WERI-Rb-1 (cell line): ENCODE measurements around the gene PREX1.

Experiments used
- DNase-seq: peaks from one replicate; pipeline ENCODE4 v3.0.0-alpha.2; 2020
- H3K27ac ChIP-seq: fragments of 250-450 bp; sonication (Bioruptor Pico); 2 replicates; pipeline ENCODE4 v1.5.1; 2020; ENCODE audit warnings: mild to moderate bottlenecking, moderate library complexity
- H3K27me3 ChIP-seq: fragments of 250-450 bp; sonication (Bioruptor Pico); 2 replicates; pipeline ENCODE4 v1.5.1; 2021; ENCODE audit warnings: mild to moderate bottlenecking, low read depth, moderate library complexity; ENCODE audit not compliant: insufficient read depth, severe bottlenecking
- H3K36me3 ChIP-seq: fragments of 250-450 bp; sonication (Bioruptor Pico); 2 replicates; pipeline ENCODE4 v1.5.1; 2020; ENCODE audit warnings: mild to moderate bottlenecking, moderate library complexity
- H3K4me3 ChIP-seq: 2 replicates; pipeline ENCODE4 v1.5.1; 2011; ENCODE audit warnings: low read depth, mild to moderate bottlenecking, control low read depth, low read length
- H3K9me3 ChIP-seq: fragments of 250-450 bp; sonication (Bioruptor Pico); 2 replicates; pipeline ENCODE4 v1.5.1; 2021; ENCODE audit warnings: mild to moderate bottlenecking, moderate library complexity; ENCODE audit not compliant: severe bottlenecking
- TF ChIP-seq, protein P1 (sequence below): IDR thresholded peaks from 2 replicates; pipeline ENCODE4 v1.5.1; 2011; ENCODE audit warnings: low read depth, mild to moderate bottlenecking, control low read depth, inconsistent platforms, low read length

Gene PREX1

GRCh38 chr20:48835390-48835789, 7.6 kb upstream of the PREX1 start:
- no peak overlapping the region for H3K4me3 ChIP-seq
- no peaks in the 10 kb centered on the region for H3K36me3 ChIP-seq
- H3K27ac ChIP-seq: no peak overlapping the region
- H3K9me3 ChIP-seq: no peaks in the 10 kb centered on the region
- no peak for DNase-seq
- no peaks in the 10 kb centered on the region for H3K27me3 ChIP-seq
- TF ChIP-seq, protein P1, sequence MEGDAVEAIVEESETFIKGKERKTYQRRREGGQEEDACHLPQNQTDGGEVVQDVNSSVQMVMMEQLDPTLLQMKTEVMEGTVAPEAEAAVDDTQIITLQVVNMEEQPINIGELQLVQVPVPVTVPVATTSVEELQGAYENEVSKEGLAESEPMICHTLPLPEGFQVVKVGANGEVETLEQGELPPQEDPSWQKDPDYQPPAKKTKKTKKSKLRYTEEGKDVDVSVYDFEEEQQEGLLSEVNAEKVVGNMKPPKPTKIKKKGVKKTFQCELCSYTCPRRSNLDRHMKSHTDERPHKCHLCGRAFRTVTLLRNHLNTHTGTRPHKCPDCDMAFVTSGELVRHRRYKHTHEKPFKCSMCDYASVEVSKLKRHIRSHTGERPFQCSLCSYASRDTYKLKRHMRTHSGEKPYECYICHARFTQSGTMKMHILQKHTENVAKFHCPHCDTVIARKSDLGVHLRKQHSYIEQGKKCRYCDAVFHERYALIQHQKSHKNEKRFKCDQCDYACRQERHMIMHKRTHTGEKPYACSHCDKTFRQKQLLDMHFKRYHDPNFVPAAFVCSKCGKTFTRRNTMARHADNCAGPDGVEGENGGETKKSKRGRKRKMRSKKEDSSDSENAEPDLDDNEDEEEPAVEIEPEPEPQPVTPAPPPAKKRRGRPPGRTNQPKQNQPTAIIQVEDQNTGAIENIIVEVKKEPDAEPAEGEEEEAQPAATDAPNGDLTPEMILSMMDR: no peak

DNA sequence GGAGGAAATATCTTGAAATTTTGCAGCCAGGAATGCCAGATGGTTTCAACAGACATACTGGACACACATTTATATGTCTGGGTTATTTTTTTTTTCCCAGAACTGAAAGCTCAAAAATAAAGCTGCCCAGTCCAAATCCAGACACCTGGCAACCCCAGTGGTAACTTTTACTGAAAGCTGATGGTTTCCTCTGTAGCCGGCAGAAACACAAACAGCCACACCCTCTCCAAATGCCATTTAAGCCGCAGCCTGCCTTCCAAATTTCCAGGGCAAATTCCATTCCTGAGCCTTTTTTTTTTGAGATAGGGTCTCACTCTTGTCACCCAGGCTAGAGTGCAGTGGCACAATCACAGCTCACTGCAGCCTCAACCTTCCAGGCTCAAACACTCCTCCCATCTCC, 6.5 kb upstream of the PREX1 start:
- Histone ChIP-seq H3K27me3 (no peaks in the 10 kb centered on the region), H3K9me3 (no peaks in the 10 kb centered on the region), H3K27ac (no peak overlapping the region), H3K4me3 (no peak overlapping the region), H3K36me3 (no peaks in the 10 kb centered on the region)
- TF ChIP-seq, protein P1: no peak
- DNase-seq: no peak

- Histone ChIP-seq H3K4me3 (no peak overlapping the region), H3K36me3 (peaks cover 1% of the 10 kb centered on the region; the same call in 1 of the 2 replicates), H3K9me3 (no peaks in the 10 kb centered on the region), H3K27ac (no peak overlapping the region), H3K27me3 (no peaks in the 10 kb centered on the region)
- DNase-seq: no peak
- TF ChIP-seq, protein P1: no peak
Measured at GRCh38 chr20:48832405-48832730, 4.6 kb upstream of the PREX1 start.

DNA sequence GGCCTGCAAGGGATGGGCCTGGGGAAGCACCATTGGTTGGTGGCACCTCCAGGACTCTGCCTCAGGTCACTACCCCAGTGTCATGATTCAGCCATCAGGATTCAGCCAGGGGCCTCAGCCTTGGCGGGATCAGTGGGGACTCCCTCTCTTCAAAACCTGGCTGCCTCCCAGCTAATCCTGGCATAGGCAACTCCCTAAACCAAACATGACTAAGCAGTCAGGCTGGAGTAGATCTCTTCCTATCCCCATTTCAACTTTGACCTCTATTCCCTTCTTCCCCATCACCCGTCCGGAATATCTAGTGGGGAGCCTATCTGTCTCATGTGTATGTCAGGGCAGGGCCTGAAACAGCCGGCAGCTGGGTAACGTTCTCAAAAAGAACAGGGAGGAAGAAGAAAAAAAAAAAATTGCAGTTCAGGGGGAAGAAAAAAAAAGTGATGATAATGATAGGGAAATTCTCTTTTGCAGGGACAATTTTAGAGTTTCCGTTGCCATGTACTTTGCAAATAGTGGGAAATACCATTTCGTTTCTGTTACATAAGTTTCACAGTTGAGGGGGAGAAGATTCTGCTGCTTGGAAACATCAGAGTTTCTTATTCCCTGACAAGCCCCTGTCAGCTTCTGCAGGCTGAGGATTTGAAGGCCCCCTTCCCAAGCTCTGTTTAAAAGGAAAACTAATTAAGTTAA, 4.1 kb upstream of the PREX1 start:
- Histone ChIP-seq H3K9me3 (no peaks in the 10 kb centered on the region), H3K4me3 (no peak overlapping the region), H3K27ac (no peak overlapping the region), H3K27me3 (no peaks in the 10 kb centered on the region), H3K36me3 (peaks cover 4% of the 10 kb centered on the region; the same call in 1 of the 2 replicates)
- peak; percentile 47 for DNase-seq
- TF ChIP-seq, protein P1: no peak

- no peaks in the 10 kb centered on the region for H3K9me3 ChIP-seq
- H3K27me3 ChIP-seq: no peaks in the 10 kb centered on the region
- no peak overlapping the region for H3K27ac ChIP-seq
- DNase-seq: no peak
- H3K36me3 ChIP-seq: peaks cover 4% of the 10 kb centered on the region; the same call in 1 of the 2 replicates
- no peak overlapping the region for H3K4me3 ChIP-seq
- TF ChIP-seq, protein P1: no peak
Measured at GRCh38 chr20:48830826-48831318, 3.1 kb upstream of the PREX1 start.

GRCh38 chr20:48829940-48830339, 2.1 kb upstream of the PREX1 start:
- TF ChIP-seq, protein P1: no peak
- peaks cover 4% of the 10 kb centered on the region; the same call in 1 of the 2 replicates for H3K36me3 ChIP-seq
- DNase-seq: no peak
- H3K4me3 ChIP-seq: no peak overlapping the region
- H3K9me3 ChIP-seq: no peaks in the 10 kb centered on the region
- H3K27me3 ChIP-seq: no peaks in the 10 kb centered on the region
- H3K27ac ChIP-seq: no peak overlapping the region
